BJ (cell line): ENCODE measurements around the gene INSRR. TPM values are rescaled to one million over a fixed set of nuclear protein-coding genes. Genes with fewer than 3 reads are reported as not detected.

Source experiments
- CTCF ChIA-PET: fragments of 350-600 bp; formaldehyde crosslinking; extraction: SDS; loops from one replicate; lab custom pipeline; 2021; ENCODE audit warnings: antibody characterized with exemption, inconsistent platforms; lab: Yijun Ruan, JAX
- POLR2A ChIA-PET: fragments of 300-600 bp; sonication (Branson Sonifier 250); formaldehyde crosslinking; extraction: SDS; loops from one replicate; lab custom pipeline; 2021; ENCODE audit warnings: antibody characterized with exemption; lab: Charles Lee
- DNase-seq: peaks from one replicate; pipeline ENCODE4 v3.0.0-alpha.2; 2011; ENCODE audit warnings: low read depth
- H3K27me3 ChIP-seq: 2 replicates; pipeline ENCODE4 v1.6.0; 2011; ENCODE audit warnings: low read length; ENCODE audit not compliant: control insufficient read depth, insufficient read depth
- H3K36me3 ChIP-seq: 2 replicates; pipeline ENCODE4 v1.5.1; 2011; ENCODE audit warnings: low read length; ENCODE audit not compliant: control insufficient read depth, insufficient read depth
- H3K4me3 ChIP-seq: 2 replicates; pipeline ENCODE4 v1.5.1; 2011; ENCODE audit warnings: low read depth, mild to moderate bottlenecking, control low read depth, low read length
- CTCF ChIP-seq: IDR thresholded peaks from 2 replicates; pipeline ENCODE4 v1.5.1; 2011; ENCODE audit warnings: low read depth, mild to moderate bottlenecking, control low read depth, inconsistent platforms, low read length, moderate library complexity; ENCODE audit not compliant: insufficient read depth
- polyA plus RNA-seq: library from polyadenylated mRNA; depleted of rRNA; stranded (reverse); fragments of >200 nt; gene quantifications from 2 replicates; pipeline ENCODE4 v1.2.3, GENCODE V29; 2011

Gene INSRR
- polyA plus RNA-seq, 1 experiment: not detected

DNA sequence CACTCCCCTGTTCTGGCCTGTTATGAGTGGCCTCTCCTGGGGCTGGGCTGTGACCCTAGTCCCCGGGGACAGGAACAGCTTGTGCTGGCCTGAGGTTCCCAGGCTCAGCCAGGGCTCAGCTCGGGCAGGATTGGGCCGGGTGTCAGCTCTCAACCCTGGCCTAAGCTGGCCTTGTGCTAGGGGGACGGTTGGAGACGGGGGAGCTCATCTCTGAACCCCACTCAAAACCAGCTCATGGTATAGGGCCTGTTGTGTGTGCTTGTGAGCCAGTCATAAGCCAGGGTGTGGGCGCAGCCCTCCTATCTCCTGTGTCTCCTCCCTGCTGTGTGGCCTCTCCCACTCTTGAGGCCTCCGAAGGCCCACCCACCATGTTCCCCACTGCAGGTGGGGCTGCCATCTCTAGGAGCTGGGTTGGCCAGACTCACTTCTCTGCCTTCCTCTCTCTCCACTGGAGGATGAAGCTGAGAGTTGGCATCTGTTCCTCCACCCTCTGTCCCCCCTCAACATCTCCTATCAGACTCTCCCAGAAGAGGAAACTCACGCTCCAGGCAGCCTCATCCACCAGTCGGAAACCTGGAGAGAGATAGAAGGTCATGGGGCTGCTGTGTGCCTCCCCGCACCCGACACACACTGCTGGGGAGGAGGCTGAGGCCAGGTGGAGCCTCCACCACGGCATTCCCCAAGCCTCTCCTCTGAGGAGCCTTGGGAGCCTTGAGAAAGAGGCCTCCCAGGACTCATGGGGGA lies 36.0 kb upstream of the INSRR start:
- DNase-seq: no peak
- Histone ChIP-seq H3K27me3 (no peaks in the 10 kb centered on the region), H3K36me3 (no peaks in the 10 kb centered on the region), H3K4me3 (peak overlapping the region; percentile 49)
- ChIA-PET POLR2A (no interaction called here), CTCF (interaction anchor here (0.6 to 9.4 kb wide), 11 partner anchors 22 to 235 kb away, joined by 3 to 298 read pairs (median 5); partner anchors contain the start of genes LRRC71, NES and NTRK1)
- TF ChIP-seq CTCF: no peak

- DNase-seq: no peak
- Histone ChIP-seq H3K4me3 (peak overlapping the region; percentile 49), H3K27me3 (no peaks in the 10 kb centered on the region), H3K36me3 (no peaks in the 10 kb centered on the region)
- ChIA-PET POLR2A (no interaction called here), CTCF (interaction anchor here (1.3 to 9.4 kb wide), 9 partner anchors 31 to 234 kb away, joined by 3 to 298 read pairs (median 5); partner anchors contain the start of genes LRRC71, NES and NTRK1)
- TF ChIP-seq CTCF: no peak
These were observed 35.1 kb upstream of the INSRR start for GRCh38 chr1:156894001-156894400.

GRCh38 chr1:156893048-156893953 lies 34.4 kb upstream of the INSRR start, which contains the start of gene PEAR1:
Gene PEAR1, plus strand, starts transcription at chr1:156893718. Its CDS starts 10,209 bp downstream, at chr1:156903927.
- Histone ChIP-seq H3K4me3 (peak within 1 kb of the TSS; percentile 49), H3K36me3 (no peaks in the 10 kb centered on the region), H3K27me3 (no peaks in the 10 kb centered on the region; the same call in 1 of the 2 replicates)
- ChIA-PET POLR2A (interaction anchor here (0.5 kb wide), 1 partner anchor 1118 kb away, joined by 10 read pairs; no protein-coding TSS in a partner anchor), CTCF (interaction anchor here (0.6 to 10.8 kb wide), 19 partner anchors 8 to 233 kb away, joined by 3 to 298 read pairs (median 8); partner anchors contain the start of genes INSRR, ISG20L2, LRRC71 and METTL25B)
- no peak for DNase-seq
- no peak for TF ChIP-seq CTCF

DNA sequence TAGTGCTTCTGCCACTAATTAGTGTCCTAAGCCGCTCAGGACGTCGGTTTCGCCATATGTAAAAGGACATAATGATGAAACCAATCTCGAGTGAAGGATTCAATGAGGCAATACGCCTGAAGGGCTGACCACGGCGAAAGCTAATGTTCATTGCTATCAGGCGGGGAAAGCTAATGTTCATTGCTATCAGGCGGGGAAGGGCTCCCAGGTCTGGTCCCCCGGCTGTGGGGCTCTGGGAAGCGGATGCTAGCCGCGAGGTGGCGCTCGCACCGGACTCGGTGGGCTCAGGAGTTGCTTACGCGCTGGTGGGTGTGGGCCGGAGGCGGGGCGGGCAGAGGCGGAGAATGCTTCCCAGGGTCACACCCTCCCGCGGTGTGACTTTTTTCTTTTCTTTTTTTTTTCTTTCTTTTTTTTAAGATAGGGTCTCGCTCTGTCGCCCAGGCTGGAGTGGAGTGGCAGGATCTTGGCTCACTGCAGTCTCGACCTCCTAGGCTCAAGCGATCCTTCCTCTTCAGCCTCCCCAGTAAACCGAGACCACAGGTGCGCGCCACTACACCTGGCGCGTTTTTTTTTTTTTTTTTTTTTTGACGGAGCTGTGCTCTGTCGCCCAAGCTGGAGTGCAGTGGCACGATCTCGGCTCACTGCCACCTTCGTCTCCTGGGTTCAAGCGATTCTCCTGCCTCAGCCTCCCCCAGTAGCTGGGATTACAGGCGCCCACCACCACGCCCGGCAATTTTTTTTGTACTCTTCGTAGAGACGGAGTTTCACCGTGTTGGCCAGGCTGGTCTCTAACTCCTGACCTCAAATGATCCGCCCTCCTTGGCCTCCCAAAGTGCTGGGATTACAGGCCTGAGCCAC lies 33.5 kb upstream of the INSRR start:
- Histone ChIP-seq H3K27me3 (peaks cover 2% of the 10 kb centered on the region; the same call in 1 of the 2 replicates), H3K4me3 (peak overlapping the region; percentile 16), H3K36me3 (no peaks in the 10 kb centered on the region)
- CTCF ChIA-PET: interaction anchor here (0.7 to 10.8 kb wide), 26 partner anchors 8 to 264 kb away, joined by 3 to 298 read pairs (median 5); partner anchors contain the start of genes INSRR, ISG20L2, LRRC71 and METTL25B
- POLR2A ChIA-PET: interaction anchor here (0.5 kb wide), 1 partner anchor 1118 kb away, joined by 10 read pairs; no protein-coding TSS in a partner anchor
- peak; percentile 91 for TF ChIP-seq CTCF
- no peak for DNase-seq
